ENCODE results near the gene TADA2B.

GRCh38 chr4:7048642-7049041 is 5.5 kb downstream of the TADA2B start:
- TF ChIP-seq CTCF (IDR thresholded peaks at IDR 0.05; ENCODE audit: low read depth, low read length) (no peak), EZH2phosphoT487 (IDR thresholded peaks at IDR 0.05; ENCODE audit: low read depth) (no peak)
